Right forelimb (tissue), 1 donor: Measurements from ENCODE around the gene ZNF415.
"Not testable (repeated sequence)": the region's sequence is repeated elsewhere in the genome, so short reads cannot be mapped to it uniquely, and the experiment has no call there.

ENCODE experiments used
- DNase-seq: peaks from one replicate; pipeline ENCODE4 v3.0.0-alpha.2; 2018

Gene ZNF415

DNA sequence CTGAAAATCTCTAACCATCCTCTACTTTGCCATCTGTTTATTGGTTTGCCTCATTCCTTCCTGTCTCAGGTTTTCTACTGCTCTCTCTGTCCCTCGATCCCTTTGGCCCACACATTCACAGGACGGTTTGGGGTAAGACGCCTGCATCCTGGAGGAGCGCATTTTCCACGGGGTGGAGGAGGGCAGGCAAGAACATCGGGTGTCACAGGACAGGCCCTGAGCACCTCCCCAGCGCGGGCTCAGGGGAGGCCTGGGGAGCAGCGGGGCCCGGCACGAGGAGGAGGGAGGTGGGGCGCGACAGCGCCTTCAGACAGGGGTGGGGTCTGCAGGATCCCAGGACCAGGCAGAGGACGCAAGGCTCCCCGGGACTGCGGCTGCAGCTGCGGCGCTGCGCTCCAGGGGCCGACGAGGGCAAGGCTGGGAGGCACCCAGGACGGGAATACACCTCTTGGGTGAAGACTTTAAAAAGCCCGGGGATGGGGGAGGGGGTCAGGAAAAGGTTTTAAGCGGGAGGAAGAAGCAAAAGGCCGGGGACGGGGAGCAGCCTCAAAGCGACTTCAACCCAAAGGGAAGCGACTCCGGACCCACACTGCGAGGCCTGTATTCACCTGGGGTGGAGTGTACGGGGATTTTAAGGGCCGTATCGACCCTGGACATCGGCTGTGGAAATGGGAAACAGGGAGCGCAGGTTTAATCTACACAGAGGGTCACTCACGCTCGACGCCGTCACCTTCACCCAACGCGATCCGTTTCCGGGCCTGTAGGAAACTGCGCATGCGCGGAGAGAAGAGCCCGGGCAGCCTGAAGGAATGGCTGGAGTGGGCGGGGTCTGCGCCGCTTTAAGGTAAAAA is at the start of gene ZNF415:
Gene ZNF415 (minus strand): TSS at position 770 of the 851 bp plus-strand sequence. CDS start 10,234 bp downstream, outside the sequence.
- DNase-seq, result peak; percentile 92

DNA sequence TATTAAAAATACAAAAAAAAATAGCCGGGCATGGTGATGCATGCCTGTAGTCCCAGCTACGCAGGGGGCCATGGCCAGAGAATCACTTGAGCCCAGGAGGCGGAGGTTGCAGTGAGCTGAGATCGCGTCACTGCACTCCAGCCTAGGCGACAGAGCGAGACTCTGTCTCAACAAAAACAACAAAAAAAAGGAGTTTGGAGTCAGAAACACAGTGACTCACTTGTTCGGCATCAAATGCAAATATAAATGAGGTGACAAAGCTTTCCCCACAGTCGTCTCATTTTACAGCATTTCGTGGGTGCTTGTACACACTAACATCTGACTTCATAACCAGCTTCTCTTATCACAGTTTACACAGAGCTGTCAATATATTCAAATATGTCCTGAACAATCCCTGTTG is 49.5 kb upstream of the ZNF415 start:
- DNase-seq, result no peak

DNA sequence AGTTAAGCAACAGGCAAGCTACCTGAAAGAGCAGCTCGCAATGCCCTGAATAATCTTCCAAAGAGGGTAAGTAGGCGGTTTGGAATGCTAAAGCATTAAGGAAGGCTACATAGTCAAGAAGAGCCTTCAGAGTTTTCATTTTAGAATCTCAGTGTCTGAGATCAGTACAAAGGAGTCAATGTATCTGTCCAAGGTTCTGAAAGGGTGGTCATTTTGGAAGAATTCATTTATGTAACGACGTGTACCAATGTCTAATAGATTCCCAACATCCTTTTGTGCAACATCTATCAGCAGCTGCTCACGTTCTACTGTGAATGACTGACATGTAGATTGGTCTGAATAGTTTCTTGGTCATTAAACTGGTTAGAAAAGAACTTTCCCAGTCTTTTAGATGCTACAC is 45.3 kb upstream of the ZNF415 start:
- DNase-seq, result no peak

DNA sequence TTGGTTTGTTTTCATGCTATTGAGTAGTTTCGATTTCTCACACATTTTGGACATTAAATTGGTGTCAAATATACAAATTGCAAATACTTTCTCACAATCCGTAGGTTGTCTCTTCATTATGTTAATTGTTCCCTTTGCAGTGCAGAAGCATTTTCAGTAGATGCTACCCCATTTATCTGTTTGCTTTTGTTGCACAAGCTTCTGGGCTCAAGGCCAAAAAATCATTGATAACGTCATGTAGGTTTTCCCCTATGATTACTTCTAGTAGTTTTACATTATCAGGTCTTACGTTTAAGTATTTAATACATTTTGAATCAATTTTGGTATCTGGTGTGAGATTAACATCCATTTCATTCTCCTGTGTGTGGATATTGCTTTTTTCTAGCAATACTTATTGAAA is 40.2 kb upstream of the ZNF415 start:
- no peak for DNase-seq

DNA sequence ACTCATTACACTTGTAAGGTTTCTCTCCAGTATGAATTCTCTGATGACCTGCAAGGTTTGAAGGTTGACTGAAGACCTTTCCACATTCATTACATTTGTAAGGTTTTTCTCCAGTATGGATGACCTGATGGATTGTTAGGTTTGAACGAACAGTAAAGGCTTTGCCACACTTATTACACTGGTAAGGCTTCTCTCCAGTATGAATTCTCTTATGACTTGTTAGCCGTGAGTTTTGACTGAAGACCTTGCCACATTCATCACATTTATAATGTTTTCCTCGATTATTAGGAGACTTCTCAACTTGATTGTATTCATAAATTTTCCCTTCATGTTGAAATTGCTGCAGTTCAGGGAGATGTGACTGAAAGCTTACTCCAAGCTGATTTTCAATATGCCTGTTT is 33.0 kb upstream of the ZNF415 start:
- DNase-seq, result no peak

DNA sequence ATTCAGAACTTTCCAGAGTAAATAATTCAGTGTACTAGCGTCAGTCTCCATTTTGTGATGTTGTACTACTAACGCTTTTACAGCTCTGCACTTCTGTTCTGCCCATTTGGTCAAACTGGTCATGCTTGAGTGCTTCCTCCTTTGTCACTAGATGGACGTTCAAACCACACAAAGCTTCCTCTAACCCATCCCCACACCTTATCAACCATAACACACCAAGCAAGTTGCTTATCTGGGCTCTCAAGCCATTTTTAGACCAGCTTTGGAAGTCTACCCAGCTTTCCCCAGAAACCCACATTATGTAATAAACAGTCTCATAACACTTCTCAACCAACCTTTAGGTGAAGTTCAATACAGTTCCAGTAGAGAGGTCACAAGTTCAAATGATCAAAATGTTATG is 28.4 kb upstream of the ZNF415 start:
- no peak for DNase-seq

DNA sequence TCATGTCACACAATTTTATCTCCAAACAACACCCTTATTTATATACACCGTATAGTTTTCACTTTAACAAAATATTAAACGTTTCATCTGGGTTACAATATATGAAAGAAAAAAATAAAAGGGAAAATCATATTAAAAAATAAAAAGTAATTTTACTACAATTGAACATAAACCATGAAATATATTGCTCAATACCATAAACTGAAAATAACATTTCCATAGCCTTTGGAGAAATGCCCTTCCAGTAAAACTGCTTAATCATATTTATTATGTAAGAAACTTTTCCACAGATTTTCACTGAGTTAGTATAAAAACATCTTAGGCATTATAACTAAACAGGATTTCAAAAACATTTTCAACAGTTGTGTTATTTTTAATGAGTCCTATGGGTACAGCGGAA is 27.6 kb upstream of the ZNF415 start:
- DNase-seq, result no peak

DNA sequence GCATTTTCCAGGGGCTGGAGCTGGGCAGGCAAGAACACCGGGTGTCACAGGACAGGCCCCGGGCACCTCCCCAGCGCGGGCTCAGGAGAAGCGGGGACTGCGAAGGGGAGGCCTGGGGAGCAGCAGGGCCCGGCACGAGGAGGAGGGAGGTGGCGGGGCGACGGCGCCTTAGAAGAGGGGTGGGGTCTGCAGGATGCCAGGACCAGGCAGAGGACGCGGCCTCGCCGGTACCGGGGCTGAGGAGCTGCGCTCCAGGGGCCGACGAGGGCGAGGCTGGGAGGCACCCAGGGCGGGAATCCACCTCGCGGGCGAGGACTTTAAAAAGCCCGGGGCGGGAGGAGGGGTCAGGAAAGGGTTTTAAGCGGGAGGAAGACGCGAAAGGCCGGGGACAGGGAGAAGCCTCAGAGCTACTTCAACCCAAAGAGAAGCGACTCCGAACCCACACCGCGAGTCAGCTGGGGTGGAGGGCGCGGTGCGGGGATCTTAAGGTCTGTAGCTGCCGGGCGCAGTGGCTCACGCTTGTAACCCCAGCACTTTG is 25.5 kb upstream of the ZNF415 start:
- peak; percentile 60 for DNase-seq

DNA sequence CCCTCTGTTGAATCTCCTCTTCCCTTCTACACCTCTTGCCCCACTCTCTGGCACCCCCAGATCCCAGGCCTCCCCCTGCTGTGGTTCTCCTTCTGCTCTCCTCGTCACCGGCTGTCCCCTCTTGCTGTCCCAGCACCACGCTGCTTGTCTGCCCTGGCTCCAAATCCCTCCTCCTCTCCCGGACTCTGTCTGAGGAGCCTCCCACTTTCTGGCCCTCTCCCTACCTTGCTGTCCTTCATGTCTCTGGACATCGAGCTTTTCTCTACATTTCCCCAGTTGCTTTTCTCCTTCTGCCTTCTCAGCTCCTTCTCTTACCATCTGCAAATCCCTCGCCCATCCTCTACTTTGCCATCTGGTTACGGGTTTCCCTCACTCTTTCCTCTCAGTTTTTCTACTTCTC is 24.9 kb upstream of the ZNF415 start:
- DNase-seq, result peak; percentile 42

DNA sequence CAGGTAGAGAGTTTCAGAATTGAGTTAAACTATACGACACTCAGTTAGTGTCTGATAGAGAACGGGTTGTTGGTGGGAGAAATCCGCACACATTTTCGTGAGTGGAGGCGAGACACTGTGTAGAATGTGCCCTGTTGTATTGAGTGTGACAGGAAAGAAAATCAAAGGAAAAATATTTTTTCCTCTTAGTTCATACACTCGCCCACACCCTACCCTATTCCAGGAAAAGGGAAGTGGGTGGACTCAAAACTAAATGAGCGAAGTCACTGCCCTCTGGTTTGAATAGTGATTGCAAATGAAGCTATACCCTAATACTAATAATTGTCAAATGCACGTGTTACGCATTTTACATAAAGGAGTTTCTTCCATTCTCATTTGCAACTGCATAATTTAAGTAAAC is 24.1 kb upstream of the ZNF415 start:
- DNase-seq, result no peak

DNA sequence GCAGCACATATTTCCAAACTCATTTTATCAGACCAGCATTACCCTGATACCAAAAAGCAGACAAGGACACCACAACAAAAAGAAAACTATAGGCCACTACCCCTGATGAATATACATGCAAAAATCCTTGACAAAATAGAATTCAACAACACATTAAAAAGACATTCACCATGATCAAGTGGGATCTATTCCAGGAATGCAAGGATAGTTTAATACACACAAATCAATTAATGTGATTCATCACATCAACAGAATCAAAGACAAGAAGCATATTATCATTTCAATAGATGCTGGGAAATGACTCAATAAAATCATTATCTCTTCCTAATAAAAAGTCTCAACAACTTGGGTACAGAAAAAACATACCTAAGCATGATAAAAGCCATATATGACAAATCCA is 14.9 kb upstream of the ZNF415 start:
- no peak for DNase-seq

DNA sequence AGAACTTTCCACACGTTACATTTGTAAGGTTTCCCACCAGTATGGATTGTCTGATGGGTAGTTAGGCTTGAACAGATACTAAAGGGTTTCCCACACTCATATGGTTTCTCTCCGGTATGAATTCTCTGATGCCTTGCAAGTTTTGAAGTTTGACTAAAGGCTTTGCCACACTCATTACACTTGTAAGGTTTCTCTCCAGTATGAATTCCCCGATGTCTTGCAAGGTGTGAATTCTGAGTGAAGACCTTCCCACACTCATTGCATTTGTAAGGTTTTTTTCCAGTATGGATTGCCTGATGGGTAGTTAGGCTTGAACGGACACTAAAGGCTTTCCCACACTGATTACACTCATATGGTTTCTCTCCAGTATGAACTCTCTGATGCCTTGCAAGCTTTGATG is 7.6 kb upstream of the ZNF415 start:
- no peak for DNase-seq

DNA sequence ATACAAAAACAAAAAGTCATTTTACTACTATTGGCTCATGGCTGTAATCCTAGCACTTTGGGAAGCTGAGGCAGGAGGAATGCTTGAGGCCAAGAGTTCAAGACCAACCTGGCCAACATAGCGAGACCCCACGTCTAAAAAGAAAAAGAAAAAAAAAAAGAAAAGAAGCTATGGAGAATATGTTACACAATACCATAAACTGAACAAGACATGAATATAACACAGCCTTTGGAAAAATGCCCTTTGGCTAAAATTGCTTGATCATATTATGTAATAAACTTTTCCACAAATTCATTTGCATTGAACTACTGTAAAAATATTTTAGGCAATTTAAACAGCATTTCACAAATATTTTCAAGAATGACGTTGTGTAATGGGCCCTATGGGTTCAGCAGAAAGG is 3.7 kb upstream of the ZNF415 start:
- DNase-seq, result no peak

DNA sequence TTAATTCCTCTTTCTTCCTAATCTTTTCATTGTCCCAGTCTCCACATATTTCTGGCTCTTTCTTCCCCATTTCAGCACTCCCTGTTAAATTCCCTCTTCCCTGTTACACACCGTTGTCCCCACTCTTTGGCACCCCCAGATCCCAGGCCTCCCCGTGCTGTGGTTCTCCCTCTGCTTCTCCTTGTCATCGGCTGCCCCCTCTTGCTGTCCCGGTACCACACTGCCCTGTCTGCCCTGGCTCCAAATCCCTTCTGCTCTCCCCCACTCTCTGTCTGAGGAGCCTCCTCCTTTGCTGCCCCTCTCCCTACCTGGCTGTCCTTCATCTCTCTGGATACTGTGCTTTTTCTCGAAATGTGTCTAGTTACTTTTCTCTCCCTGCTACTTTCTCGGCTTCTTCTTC is 983 bp downstream of the ZNF415 start:
- no peak for DNase-seq

DNA sequence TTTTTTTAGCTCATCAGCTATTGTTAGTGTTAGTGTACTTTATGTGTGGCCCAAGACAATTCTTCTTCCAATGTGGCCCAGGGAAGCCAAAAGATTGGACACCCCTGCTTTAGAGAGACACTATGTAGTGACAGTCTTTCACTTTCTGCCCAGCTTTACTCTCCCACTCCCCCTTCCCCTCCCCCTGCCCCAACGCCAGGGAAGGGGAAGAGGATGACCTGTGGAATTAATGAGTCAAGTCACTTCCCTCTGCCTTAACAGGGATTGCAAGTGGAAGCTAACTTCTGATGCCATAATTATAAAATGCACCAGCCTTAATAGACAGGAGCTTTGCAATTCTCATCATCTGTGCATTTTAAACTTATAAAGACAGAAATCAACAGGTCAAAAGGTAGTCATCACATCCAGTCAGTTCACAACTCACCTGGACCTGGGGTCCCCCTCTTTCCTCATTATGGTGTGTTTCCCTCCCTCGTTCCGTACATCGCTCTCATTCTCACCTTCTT is 1.6 kb downstream of the ZNF415 start:
- no peak for DNase-seq

DNA sequence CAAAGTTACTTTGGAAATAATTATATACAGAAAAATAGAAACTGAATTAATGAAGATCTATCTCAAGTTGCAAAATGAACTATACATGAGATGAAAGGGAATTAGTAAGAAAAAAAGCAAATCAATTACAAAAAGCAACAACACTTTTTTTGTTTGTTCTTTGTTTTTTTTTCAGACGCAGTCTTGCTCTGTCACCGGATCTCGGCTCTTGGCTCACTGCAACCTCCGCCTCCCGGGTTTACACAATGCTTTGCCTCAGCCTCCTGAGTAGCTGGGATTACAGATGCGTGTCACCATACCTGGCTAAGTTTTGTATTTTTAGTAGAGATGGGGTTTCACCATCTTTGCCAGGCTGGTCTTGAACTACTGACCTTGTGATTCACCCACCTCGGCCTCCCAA is 2.2 kb downstream of the ZNF415 start:
- DNase-seq, result no peak

DNA sequence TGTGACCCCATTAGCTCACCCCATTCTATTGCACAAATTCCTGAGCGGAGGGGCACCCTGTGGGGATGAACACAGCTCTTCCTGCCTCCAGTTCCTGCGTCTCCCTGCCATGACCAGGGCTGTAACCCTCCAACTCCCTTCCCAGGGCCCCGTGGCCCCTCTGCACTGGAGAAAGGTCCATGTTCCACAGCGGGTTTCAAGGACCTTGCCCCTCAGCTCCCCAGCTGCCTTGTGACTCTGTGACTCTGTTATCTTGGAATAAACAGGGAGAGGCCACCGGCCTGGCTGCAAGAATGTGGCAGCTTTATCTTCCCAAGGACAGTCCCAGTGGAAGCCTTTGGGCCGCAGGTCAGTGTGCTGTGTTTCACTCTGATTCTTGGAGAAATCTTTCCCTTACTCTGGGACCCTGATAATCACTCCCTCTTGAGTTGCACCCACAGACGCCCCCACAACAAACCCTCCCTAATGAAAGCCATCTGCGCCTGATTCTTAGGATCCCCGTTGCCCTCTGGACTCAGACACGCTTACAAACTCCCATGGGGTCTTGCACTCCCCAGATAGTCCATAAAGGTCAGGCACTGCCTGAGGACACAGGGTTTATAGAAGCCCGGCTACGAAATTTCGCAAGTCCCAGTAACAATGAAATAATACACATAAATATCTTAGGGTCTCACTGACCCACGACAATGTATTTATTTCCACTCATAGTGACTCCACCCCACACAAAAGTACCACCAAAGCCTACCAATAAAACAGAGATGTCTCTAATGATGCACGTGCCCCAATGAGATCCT is 5.8 kb downstream of the ZNF415 start:
- not testable (repeated sequence) for DNase-seq

DNA sequence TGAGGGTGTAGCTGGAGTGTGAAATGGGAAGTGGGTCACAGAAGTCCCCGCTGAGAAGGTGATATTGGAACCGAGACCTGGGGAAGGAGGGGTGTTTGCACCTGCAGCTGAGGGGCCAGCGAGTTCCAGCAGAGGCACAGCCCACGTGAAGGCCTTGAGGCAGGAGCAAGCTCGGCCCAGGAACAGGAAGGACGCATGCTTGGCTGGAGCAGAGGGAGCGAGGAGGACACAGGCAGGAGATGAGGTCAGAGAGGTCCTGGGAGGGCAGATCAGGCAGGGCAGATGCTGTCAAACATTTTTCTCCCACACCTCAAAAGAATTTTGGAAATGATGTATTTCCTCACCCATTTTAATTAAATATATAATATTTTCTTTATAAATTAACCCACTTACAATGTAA is 9.3 kb downstream of the ZNF415 start:
- no peak for DNase-seq

DNA sequence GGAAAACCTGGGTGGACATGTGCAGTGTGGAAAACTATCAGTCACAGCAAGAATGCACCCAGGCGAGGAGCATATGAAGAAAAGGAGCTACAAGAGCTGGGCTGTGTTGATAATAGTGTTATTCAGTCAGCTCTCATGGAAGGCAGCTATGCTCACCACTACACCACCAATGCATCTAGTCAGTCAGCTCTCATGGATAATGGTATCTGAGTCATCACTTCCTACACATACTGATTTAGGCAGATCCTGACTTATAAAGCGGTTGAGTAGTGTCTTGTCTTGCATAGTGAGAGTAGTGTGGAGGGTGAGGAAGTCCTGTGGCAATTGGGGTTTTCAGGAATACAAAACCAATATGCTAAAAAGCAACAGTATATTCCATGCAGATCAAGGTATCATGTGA is 20.4 kb downstream of the ZNF415 start:
- DNase-seq, result no peak

DNA sequence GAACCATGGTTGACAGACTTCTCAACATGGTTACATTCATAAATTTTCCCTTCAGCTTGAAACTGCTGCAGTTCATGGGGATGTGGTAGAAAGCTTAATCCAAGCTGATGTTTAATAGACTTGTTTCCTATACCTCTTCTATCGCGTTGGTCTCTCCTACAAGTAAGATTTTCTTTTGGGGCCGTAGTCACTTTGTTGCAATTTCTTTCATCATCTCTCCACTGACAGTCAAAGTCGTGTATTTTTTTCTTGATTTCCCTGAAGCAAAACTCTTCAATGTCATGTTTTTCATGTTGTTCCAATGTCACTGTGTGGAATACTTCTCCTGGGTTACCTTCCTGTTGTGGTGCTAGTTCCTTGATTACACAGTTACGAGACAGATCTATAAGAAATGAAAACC is 23.2 kb downstream of the ZNF415 start:
- DNase-seq, result no peak

DNA sequence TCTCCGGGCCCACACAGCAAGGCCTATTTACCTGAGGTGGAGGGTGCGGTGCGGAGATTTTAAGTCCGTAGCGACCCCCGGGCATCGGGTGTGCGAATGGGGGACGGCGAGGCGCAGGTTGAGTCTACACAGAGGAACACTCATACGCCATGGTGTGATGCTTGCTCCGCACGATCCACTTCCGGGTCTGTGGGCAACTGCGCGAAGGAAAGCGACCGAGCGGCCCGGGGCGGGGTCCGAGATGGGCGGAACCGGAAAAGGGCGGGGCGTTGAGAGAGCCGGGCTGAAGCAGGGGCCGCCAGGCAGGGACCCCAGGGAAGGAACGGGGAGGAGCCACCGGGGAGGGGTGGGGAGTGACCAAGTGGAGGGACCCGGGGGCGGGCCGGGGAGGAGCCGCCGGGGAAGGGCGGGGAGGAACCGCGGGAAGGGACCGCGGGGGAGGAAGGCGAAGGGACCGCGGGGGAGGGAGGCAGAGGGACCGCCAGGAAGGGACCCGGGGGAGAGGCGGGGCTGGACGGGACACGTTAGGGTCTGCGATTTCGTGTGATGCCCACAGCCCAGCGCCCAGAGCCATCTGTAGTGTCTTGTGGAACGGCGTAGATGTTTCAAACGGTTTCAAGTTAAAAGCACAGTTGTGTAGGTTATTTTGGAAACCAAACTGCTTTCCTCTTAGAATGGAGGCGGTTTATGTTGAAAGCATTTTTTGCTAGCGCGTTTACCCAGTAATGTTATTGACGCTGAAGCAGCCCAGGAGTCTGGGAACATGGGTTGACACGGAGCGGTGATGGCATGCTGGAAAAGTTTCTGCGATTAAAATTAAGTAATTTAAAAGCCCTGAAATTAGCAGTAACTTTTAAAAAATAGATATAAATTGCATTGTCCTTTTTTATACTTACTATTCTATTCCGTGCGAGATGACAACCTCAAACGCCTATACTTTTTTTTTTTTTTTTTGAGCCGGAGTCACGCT is 29.2 kb downstream of the ZNF415 start, which contains the start of gene ZNF160:
Gene ZNF160 (minus strand): TSS at position 189 of the 970 bp plus-strand sequence. CDS start 17,146 bp downstream, outside the sequence.
- DNase-seq, result peak; percentile 100

DNA sequence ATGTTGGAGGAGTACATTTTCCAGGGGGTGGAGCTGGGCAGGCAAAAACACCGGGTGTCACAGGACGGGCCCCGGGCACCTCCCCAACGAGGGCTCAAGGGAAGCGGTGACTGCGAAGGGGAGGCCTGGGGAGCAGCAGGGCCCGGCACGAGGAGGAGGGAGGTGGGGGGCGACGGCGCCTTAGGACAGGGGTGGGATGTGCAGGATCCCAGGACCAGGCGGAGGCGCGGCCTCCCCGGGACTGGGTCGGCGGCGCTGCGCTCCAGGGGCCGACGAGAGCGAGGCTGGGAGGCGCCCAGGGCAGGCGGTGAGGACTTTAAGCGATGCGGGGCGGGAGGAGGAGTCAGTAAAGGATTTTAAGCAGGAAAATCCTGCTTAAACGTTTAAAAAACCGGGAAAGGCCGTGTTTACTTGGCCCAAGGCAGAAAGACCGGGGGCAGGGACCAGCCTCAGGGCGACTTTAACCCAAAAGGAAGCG is 29.9 kb downstream of the ZNF415 start:
- peak; percentile 65 for DNase-seq
